GM10266 (cell line): Measurements from ENCODE around the gene UBE2V1.
A peak's percentile ranks its signal among the peaks of the same experiment; 100 is the strongest.

ENCODE experiments used
- DNase-seq: peaks from one replicate; pipeline ENCODE4 v3.0.0; 2012; ENCODE audit errors: extremely low spot score
- CTCF ChIP-seq: IDR thresholded peaks from 2 replicates; pipeline ENCODE4 v1.5.1; 2012; ENCODE audit warnings: mild to moderate bottlenecking, low read depth; ENCODE audit not compliant: control insufficient read depth, insufficient read depth; ENCODE audit errors: missing control alignments

UBE2V1 gene

GRCh38 chr20:50149481-50150254 is 36.7 kb upstream of the UBE2V1 start:
- no peak for TF ChIP-seq CTCF
- DNase-seq: no peak

GRCh38 chr20:50146732-50147662 is 34.0 kb upstream of the UBE2V1 start:
- DNase-seq: peak; percentile 77
- TF ChIP-seq CTCF: no peak

- no peak for TF ChIP-seq CTCF
- no peak for DNase-seq
Observed at GRCh38 chr20:50146214-50146613, 33.3 kb upstream of the UBE2V1 start.

- TF ChIP-seq CTCF: no peak
- no peak for DNase-seq
Observed at GRCh38 chr20:50145566-50145965, 32.6 kb upstream of the UBE2V1 start.

GRCh38 chr20:50144362-50144761 is 31.4 kb upstream of the UBE2V1 start:
- TF ChIP-seq CTCF: no peak
- DNase-seq: no peak

- no peak for DNase-seq
- no peak for TF ChIP-seq CTCF
Observed at GRCh38 chr20:50142812-50143211, 29.9 kb upstream of the UBE2V1 start.
